ENCODE measurements around the gene INAFM2.
A peak's percentile ranks its signal among the peaks of the same experiment; 100 is the strongest.

Gene INAFM2

GRCh38 chr15:40296561-40297230 lies 26.8 kb upstream of the INAFM2 start:
- no peak overlapping the region for H3K27ac ChIP-seq (ENCODE audit: extremely low read depth, low read depth, low read length)
- H3K9me3 ChIP-seq (ENCODE audit: control insufficient read depth, insufficient read depth, low read depth, low read length) = no peaks in the 10 kb centered on the region
- ChIA-PET POLR2A (no interaction called here), CTCF (interaction anchor here (0.7 to 1.0 kb wide), 4 partner anchors 13 to 23 kb away, joined by 3 to 4 read pairs (median 3); no protein-coding TSS in a partner anchor)
- no peaks in the 10 kb centered on the region for H3K36me3 ChIP-seq (ENCODE audit: control insufficient read depth in 2 of 2, insufficient read depth in 1 of 2, low read length in 2 of 2)
- TF ChIP-seq ZFP37 (tag by site-specific recombination; IDR thresholded peaks at IDR 0.05) = no peak
- TF ChIP-seq ZNF146 (tag by site-specific recombination; IDR thresholded peaks at IDR 0.05) = no peak
- no peak for TF ChIP-seq ZNF24 (tag by site-specific recombination; IDR thresholded peaks at IDR 0.05)
- TF ChIP-seq ZFHX2 (tag by site-specific recombination; conservative IDR thresholded peaks at IDR 0.05) = peak; percentile 32; the same call in 1 of the 2 replicates
- no peak for TF ChIP-seq SALL2 (tag by site-specific recombination; IDR thresholded peaks at IDR 0.05; ENCODE audit: borderline replicate concordance)
- no peak for TF ChIP-seq ZNF391 (tag by site-specific recombination; IDR thresholded peaks at IDR 0.05; ENCODE audit: borderline replicate concordance, low read depth)
- peak; percentile 38; the same call in 1 of the 2 replicates for TF ChIP-seq EGR2 (tag by site-specific recombination; IDR thresholded peaks at IDR 0.05; ENCODE audit: low read depth)
- no peak for TF ChIP-seq TRIM28 (IDR thresholded peaks at IDR 0.05; ENCODE audit: borderline replicate concordance, low read length)
- no peak for TF ChIP-seq ZNF239 (tag by site-specific recombination; IDR thresholded peaks at IDR 0.05)
- TF ChIP-seq ZNF660 (tag by site-specific recombination; IDR thresholded peaks at IDR 0.05) = no peak
- no peak for TF ChIP-seq TCF7L2 (IDR thresholded peaks at IDR 0.05; ENCODE audit: borderline replicate concordance, low read depth, low read length)
- TF ChIP-seq ZNF654 (tag by site-specific recombination; IDR thresholded peaks at IDR 0.05; ENCODE audit: low read depth) = no peak
- no peak for TF ChIP-seq ZNF701 (tag by site-specific recombination; IDR thresholded peaks at IDR 0.05)
- TF ChIP-seq ZNF791 (tag by site-specific recombination; IDR thresholded peaks at IDR 0.05) = no peak
- no peak for TF ChIP-seq RBAK (tag by site-specific recombination; IDR thresholded peaks at IDR 0.05)
- no peak for TF ChIP-seq ZNF514 (tag by site-specific recombination; IDR thresholded peaks at IDR 0.05)
- no peaks in the 10 kb centered on the region for H3K4me1 ChIP-seq (ENCODE audit: control insufficient read depth, insufficient read depth, low read length)
- no peak overlapping the region for H3K4me3 ChIP-seq (ENCODE audit: low read depth, low read length)

GRCh38 chr15:40297356-40297755 lies 26.1 kb upstream of the INAFM2 start:
- H3K36me3 ChIP-seq (ENCODE audit: control insufficient read depth in 2 of 2, insufficient read depth in 1 of 2, low read length in 2 of 2) = no peaks in the 10 kb centered on the region
- H3K27ac ChIP-seq (ENCODE audit: extremely low read depth, low read depth, low read length) = no peak overlapping the region
- H3K4me3 ChIP-seq (ENCODE audit: low read depth, low read length) = no peak overlapping the region
- H3K4me1 ChIP-seq (ENCODE audit: control insufficient read depth, insufficient read depth, low read length) = no peaks in the 10 kb centered on the region
- ChIA-PET CTCF (interaction anchor here (1.0 kb wide), 1 partner anchor 18 kb away, joined by 3 read pairs; no protein-coding TSS in a partner anchor), POLR2A (no interaction called here)
- no peaks in the 10 kb centered on the region for H3K9me3 ChIP-seq (ENCODE audit: control insufficient read depth, insufficient read depth, low read depth, low read length)
- TF ChIP-seq ZNF394 (tag by site-specific recombination; IDR thresholded peaks at IDR 0.05; ENCODE audit: borderline replicate concordance) (no peak), ZNF521 (tag by site-specific recombination; IDR thresholded peaks at IDR 0.05) (no peak), ZNF621 (tag by site-specific recombination; IDR thresholded peaks at IDR 0.05) (no peak), ZNF514 (tag by site-specific recombination; IDR thresholded peaks at IDR 0.05) (no peak), KLF10 (tag by site-specific recombination; IDR thresholded peaks at IDR 0.05) (no peak), SP2 (tag by site-specific recombination; IDR thresholded peaks at IDR 0.05) (no peak), HOXC10 (CRISPR knock-in tag; IDR thresholded peaks at IDR 0.05) (no peak), WT1 (tag by site-specific recombination; IDR thresholded peaks at IDR 0.05) (no peak), AEBP2 (tag by site-specific recombination; IDR thresholded peaks at IDR 0.05; ENCODE audit: borderline replicate concordance) (no peak), ZNF623 (tag by site-specific recombination; IDR thresholded peaks at IDR 0.05) (no peak), GLI2 (tag by site-specific recombination; IDR thresholded peaks at IDR 0.05; ENCODE audit: borderline replicate concordance, low read depth) (no peak)
- TF ChIP-seq, protein P1, sequence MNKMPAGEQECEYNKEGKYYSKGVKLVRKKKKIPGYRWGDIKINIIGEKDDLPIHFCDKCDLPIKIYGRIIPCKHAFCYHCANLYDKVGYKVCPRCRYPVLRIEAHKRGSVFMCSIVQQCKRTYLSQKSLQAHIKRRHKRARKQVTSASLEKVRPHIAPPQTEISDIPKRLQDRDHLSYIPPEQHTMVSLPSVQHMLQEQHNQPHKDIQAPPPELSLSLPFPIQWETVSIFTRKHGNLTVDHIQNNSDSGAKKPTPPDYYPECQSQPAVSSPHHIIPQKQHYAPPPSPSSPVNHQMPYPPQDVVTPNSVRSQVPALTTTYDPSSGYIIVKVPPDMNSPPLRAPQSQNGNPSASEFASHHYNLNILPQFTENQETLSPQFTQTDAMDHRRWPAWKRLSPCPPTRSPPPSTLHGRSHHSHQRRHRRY (tag by site-specific recombination; IDR thresholded peaks at IDR 0.05) = no peak
- TF ChIP-seq, protein P2, sequence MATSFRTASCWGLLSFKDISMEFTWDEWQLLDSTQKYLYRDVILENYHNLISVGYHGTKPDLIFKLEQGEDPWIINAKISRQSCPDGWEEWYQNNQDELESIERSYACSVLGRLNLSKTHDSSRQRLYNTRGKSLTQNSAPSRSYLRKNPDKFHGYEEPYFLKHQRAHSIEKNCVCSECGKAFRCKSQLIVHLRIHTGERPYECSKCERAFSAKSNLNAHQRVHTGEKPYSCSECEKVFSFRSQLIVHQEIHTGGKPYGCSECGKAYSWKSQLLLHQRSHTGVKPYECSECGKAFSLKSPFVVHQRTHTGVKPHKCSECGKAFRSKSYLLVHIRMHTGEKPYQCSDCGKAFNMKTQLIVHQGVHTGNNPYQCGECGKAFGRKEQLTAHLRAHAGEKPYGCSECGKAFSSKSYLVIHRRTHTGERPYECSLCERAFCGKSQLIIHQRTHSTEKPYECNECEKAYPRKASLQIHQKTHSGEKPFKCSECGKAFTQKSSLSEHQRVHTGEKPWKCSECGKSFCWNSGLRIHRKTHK (tag by site-specific recombination; IDR thresholded peaks at IDR 0.05) = no peak
- TF ChIP-seq, protein P3, sequence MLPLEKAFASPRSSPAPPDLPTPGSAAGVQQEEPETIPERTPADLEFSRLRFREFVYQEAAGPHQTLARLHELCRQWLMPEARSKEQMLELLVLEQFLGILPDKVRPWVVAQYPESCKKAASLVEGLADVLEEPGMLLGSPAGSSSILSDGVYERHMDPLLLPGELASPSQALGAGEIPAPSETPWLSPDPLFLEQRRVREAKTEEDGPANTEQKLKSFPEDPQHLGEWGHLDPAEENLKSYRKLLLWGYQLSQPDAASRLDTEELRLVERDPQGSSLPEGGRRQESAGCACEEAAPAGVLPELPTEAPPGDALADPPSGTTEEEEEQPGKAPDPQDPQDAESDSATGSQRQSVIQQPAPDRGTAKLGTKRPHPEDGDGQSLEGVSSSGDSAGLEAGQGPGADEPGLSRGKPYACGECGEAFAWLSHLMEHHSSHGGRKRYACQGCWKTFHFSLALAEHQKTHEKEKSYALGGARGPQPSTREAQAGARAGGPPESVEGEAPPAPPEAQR (tag by site-specific recombination; IDR thresholded peaks at IDR 0.05) = no peak
- TF ChIP-seq, protein P4, sequence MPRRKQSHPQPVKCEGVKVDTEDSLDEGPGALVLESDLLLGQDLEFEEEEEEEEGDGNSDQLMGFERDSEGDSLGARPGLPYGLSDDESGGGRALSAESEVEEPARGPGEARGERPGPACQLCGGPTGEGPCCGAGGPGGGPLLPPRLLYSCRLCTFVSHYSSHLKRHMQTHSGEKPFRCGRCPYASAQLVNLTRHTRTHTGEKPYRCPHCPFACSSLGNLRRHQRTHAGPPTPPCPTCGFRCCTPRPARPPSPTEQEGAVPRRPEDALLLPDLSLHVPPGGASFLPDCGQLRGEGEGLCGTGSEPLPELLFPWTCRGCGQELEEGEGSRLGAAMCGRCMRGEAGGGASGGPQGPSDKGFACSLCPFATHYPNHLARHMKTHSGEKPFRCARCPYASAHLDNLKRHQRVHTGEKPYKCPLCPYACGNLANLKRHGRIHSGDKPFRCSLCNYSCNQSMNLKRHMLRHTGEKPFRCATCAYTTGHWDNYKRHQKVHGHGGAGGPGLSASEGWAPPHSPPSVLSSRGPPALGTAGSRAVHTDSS (tag by site-specific recombination; IDR thresholded peaks at IDR 0.05) = no peak
